ENCODE measurements around the gene TAF1L.

- TF ChIP-seq, protein P1, sequence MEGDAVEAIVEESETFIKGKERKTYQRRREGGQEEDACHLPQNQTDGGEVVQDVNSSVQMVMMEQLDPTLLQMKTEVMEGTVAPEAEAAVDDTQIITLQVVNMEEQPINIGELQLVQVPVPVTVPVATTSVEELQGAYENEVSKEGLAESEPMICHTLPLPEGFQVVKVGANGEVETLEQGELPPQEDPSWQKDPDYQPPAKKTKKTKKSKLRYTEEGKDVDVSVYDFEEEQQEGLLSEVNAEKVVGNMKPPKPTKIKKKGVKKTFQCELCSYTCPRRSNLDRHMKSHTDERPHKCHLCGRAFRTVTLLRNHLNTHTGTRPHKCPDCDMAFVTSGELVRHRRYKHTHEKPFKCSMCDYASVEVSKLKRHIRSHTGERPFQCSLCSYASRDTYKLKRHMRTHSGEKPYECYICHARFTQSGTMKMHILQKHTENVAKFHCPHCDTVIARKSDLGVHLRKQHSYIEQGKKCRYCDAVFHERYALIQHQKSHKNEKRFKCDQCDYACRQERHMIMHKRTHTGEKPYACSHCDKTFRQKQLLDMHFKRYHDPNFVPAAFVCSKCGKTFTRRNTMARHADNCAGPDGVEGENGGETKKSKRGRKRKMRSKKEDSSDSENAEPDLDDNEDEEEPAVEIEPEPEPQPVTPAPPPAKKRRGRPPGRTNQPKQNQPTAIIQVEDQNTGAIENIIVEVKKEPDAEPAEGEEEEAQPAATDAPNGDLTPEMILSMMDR (IDR thresholded peaks at IDR 0.05), result no peak
- TF ChIP-seq EZH2 (IDR thresholded peaks at IDR 0.05; ENCODE audit: borderline replicate concordance, insufficient read depth, low read depth, low read length, poor library complexity, severe bottlenecking), result no peak
Measured at GRCh38 chr9:32677931-32678330, 42.5 kb upstream of the TAF1L start.
